Measurements from ENCODE around the gene MRPL28.
"Not testable (repeated sequence)": the region's sequence is repeated elsewhere in the genome, so short reads cannot be mapped to it uniquely, and the experiment has no call there.

The MRPL28 gene

GRCh38 chr16:379183-379960 is 9.0 kb upstream of the MRPL28 start:
- TF ChIP-seq, protein P1, sequence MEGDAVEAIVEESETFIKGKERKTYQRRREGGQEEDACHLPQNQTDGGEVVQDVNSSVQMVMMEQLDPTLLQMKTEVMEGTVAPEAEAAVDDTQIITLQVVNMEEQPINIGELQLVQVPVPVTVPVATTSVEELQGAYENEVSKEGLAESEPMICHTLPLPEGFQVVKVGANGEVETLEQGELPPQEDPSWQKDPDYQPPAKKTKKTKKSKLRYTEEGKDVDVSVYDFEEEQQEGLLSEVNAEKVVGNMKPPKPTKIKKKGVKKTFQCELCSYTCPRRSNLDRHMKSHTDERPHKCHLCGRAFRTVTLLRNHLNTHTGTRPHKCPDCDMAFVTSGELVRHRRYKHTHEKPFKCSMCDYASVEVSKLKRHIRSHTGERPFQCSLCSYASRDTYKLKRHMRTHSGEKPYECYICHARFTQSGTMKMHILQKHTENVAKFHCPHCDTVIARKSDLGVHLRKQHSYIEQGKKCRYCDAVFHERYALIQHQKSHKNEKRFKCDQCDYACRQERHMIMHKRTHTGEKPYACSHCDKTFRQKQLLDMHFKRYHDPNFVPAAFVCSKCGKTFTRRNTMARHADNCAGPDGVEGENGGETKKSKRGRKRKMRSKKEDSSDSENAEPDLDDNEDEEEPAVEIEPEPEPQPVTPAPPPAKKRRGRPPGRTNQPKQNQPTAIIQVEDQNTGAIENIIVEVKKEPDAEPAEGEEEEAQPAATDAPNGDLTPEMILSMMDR (conservative IDR thresholded peaks at IDR 0.05; ENCODE audit: low read length) = no peak
- no peak for DNase-seq (ENCODE audit: low read depth)
- H3K4me3 ChIP-seq (ENCODE audit: low read length) = no peak overlapping the region

- TF ChIP-seq, protein P1 (conservative IDR thresholded peaks at IDR 0.05; ENCODE audit: low read length) = no peak
- DNase-seq (ENCODE audit: low read depth) = no peak
- no peak overlapping the region for H3K4me3 ChIP-seq (ENCODE audit: low read length)
These were observed 8.5 kb upstream of the MRPL28 start for GRCh38 chr16:378821-379182.

- DNase-seq (ENCODE audit: low read depth); H3K4me3 ChIP-seq (ENCODE audit: low read length): not testable (repeated sequence)
These were observed 7.9 kb upstream of the MRPL28 start for GRCh38 chr16:378113-378820.

GRCh38 chr16:377419-377951 is 7.1 kb upstream of the MRPL28 start:
- no peak for DNase-seq (ENCODE audit: low read depth)
- TF ChIP-seq, protein P1 (conservative IDR thresholded peaks at IDR 0.05; ENCODE audit: low read length) = no peak
- no peak overlapping the region for H3K4me3 ChIP-seq (ENCODE audit: low read length)

DNA sequence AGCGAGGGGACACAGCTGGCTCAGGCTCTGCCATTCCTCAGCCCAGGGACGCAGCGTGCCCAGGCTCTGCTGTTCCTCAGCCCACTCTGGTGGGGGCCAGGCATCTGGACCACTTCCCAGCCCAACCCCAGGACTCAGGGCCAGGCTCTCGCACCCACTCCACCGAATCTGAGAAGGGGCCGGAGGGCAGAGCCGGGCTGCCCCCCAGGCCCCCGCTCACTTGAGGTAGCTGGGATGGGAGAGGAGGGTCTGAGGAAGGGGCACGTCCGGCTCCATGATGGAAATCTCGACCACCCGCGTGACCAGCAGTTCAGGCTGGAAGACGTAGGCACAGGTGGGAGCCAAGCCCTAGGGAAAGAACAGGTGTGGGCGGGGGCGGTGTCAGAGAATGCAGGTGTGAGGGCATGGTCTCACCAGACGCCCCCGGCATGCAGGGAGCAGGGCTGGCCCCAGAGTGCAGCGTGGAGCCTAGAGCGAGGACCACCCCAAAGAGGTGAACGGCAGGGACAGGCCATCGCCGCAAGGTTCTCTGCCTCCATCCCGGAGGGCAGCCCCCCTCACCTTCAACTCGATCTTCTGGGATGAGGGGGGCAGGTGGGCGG is 6.6 kb upstream of the MRPL28 start:
- no peak overlapping the region for H3K4me3 ChIP-seq (ENCODE audit: low read length)
- TF ChIP-seq, protein P1 (conservative IDR thresholded peaks at IDR 0.05; ENCODE audit: low read length) = no peak
- DNase-seq (ENCODE audit: low read depth) = no peak

- TF ChIP-seq, protein P1 (conservative IDR thresholded peaks at IDR 0.05; ENCODE audit: low read length) = no peak
- DNase-seq (ENCODE audit: low read depth) = no peak
- H3K4me3 ChIP-seq (ENCODE audit: low read length) = no peak overlapping the region
These were observed 5.8 kb upstream of the MRPL28 start for GRCh38 chr16:375927-376816.

DNA sequence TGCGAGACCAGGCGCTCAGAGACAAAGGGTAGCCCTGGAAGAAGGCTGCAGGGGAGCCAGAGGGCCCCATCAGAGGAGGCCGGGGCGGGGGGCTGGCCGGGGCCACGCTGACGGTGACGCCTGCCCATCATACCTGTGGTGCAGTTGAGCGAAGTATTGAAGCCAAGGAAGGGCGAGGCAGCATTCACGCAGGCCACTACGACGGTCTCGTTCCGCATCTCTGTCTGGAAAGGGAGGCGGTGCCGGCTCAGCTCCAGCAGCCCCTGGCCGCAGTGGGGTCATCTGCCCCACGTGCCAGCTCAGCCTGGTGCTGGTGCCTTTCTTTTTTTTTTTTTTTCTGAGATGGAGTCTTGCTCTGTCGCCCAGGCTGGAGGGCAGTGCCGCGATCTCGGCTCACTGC is 4.9 kb upstream of the MRPL28 start:
- no peak overlapping the region for H3K4me3 ChIP-seq (ENCODE audit: low read length)
- no peak for DNase-seq (ENCODE audit: low read depth)
- TF ChIP-seq, protein P1 (conservative IDR thresholded peaks at IDR 0.05; ENCODE audit: low read length) = no peak

All from AG10803 (cell line).